GM18526 (cell line): Measurements from ENCODE around the gene TMC1.

Source experiments
- POLR2A ChIP-seq: IDR thresholded peaks from 3 replicates; pipeline ENCODE4 v1.6.1; 2011; ENCODE audit not compliant: insufficient read length; ENCODE audit errors: extremely low read depth

Gene TMC1

GRCh38 chr9:72675586-72675985, 154.2 kb downstream of the TMC1 start:
- TF ChIP-seq POLR2A: no peak

GRCh38 chr9:72680593-72681282, 159.3 kb downstream of the TMC1 start:
- TF ChIP-seq POLR2A: no peak

GRCh38 chr9:72681283-72681630, 159.8 kb downstream of the TMC1 start:
- TF ChIP-seq POLR2A: no peak

DNA sequence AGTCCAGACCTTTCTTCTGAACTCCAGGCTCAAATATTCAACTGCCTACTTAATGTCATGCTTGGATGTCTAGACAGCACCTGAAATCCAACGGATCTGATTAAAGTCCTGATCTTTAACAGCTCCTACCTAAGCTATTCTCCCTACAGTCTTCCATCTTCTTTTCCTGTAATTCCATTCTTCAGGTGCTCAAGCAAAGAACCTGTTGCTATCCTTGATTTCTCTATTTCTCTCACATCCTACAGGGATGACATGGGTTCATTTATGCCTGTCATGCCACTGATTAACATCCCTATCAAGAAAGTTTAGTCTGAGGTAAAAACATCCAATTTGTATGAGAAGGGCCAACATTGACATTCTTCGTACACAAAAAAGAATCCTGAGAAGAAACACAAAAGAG, 163.2 kb downstream of the TMC1 start:
- TF ChIP-seq POLR2A: no peak

DNA sequence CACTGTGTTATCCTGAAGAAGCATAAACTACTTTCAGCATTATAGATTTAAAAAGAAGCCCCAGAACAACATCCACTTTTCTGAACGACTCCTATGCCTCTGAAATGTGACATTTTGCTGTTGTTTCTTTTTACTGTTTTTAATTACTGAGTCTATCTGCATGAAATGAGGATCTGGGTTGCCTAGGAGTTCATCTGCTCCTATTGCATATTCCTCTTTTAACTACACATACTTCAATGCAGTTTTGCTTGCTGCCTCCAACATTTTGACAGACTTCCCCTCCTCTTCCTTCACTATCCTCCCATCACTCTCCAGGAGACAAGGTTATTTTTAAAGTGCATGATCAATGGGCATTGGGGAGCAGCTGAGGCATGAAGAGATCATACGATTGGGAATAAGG, 164.5 kb downstream of the TMC1 start:
- TF ChIP-seq POLR2A: no peak

DNA sequence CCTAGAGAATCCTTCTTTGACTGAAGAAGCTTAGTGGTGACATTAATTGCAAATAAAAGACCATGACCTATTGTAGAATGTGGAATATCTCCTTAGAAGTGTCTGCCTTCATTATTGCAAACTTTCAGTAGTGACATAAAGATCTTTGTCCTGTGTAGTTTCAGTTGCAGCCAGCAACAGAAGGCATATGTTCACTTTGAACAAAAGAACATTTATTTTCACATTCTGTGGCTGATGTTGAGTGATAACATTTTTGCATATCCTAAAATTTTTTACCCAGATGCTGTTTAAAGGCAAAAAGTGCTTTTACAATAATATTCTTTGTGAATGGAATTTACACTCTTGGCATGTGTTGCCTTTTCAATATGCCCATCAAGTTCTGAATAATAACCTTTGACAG, 165.9 kb downstream of the TMC1 start:
- TF ChIP-seq POLR2A: no peak

DNA sequence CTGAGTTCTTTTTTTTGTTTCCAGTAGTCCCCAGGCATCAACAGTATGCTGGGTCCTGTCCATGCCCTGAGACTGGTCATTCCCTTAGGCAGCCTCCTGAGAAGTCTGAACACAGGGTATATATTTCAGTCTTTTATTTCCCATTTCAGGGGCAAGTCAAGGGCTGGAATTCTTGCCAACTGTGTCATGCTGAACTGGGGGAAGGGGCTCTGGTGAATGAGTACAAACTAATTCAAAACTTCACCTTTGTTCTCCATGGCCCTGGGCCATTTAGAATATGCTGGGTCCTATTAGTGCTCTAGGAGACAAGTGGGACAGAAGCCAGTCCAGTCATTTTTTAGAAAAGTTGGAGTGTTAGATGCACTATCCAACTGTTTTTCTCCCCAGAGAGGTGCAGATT, 170.3 kb downstream of the TMC1 start:
- TF ChIP-seq POLR2A: no peak

- no peak for TF ChIP-seq POLR2A
Measured at GRCh38 chr9:72695365-72695764, 174.0 kb downstream of the TMC1 start.

GRCh38 chr9:72696511-72696910, 175.1 kb downstream of the TMC1 start:
- no peak for TF ChIP-seq POLR2A

DNA sequence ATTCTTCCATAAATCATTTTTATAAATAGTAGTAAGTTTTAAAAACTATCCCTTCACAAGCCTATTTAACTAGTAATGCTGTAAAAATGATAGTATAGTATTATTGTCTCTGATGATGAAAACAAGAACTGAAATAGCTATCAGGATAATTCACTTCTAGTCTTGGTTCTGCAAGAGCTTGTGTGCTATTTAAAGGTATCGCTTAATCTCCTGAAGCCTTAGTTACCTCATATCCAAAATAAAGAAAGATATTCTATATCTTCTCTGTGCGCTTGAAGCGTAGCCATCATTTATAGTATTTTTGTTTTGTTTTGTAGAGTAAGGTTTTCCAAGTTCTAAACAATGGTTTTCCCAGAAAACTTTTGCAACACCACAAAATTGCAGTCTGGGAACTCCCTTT, 180.1 kb downstream of the TMC1 start:
- no peak for TF ChIP-seq POLR2A

- TF ChIP-seq POLR2A: no peak
Measured at GRCh38 chr9:72703574-72703973, 182.2 kb downstream of the TMC1 start.

DNA sequence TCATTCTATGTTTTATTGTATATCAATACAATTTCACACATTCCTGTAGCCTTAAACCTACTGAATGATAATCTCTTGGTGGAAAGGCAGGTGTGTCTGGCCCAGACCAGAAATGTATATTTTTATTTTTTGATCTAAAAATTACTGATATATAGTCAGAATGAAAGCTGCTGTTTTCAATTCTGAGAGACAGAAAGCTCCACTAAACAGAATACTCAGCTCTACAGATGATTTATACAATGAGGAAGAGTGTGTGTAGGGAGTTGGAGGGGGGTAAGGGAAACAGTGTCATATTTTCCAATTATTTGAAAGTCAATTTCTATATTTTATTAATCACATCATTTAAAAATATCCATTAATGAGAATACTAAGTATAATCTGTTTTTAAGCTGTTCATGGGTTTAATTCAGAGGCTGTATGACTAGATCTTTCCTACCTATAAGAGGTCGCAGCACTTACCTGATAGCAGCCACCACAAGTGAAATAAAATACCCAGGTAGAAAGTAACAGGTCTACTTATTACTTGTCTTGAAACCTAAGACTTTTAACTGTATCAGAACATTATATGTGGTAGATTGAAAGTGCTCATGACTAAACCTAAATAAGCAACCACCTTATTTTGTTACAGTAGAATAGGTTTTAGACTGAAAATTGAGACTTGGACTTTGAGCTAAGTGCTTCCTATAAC, 183.4 kb downstream of the TMC1 start:
- no peak for TF ChIP-seq POLR2A

GRCh38 chr9:72718503-72718902, 197.1 kb downstream of the TMC1 start:
- TF ChIP-seq POLR2A: no peak

GRCh38 chr9:72721067-72721466, 199.7 kb downstream of the TMC1 start:
- TF ChIP-seq POLR2A: no peak

DNA sequence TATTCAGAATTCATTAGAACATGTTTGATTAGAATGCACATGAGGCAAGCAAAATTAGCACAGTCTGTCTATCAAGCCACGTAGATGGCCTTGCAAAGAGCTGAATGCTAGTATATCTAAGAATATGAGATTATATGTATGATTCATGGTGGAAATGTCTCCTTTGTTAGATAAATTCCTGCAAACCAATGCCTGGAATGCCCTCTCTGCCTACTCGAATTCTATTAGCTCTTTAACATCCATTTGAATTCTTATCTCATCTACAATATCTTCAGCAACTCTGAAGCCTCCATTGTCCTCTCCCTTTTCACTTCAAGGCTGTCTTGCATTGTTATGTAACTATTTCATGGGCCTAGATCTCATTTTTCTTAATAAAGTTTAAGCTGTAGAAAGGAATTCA, 205.5 kb downstream of the TMC1 start:
- TF ChIP-seq POLR2A: no peak

- TF ChIP-seq POLR2A: no peak
Measured at GRCh38 chr9:72728031-72728770, 206.8 kb downstream of the TMC1 start.
